ENCODE data around the gene PLLP.

GRCh38 chr16:57261806-57262205 is 22.7 kb downstream of the PLLP start:
- TF ChIP-seq CTCF (conservative IDR thresholded peaks at IDR 0.05; ENCODE audit: low read length) = no peak
- no peak for TF ChIP-seq EZH2phosphoT487 (IDR thresholded peaks at IDR 0.05; ENCODE audit: borderline replicate concordance)
